ENCODE measurements around the gene USP9X.
"Not testable (repeated sequence)": the region's sequence is repeated elsewhere in the genome, so short reads cannot be mapped to it uniquely, and the experiment has no call there.

Gene USP9X

GRCh38 chrX:41224605-41225004 lies 139.4 kb downstream of the USP9X start:
- no peak for DNase-seq

- no peak for DNase-seq
These were observed 148.7 kb downstream of the USP9X start for GRCh38 chrX:41233988-41234387.

GRCh38 chrX:41234471-41234870 lies 149.2 kb downstream of the USP9X start:
- DNase-seq, result not testable (repeated sequence)

GRCh38 chrX:41234962-41235361 lies 149.7 kb downstream of the USP9X start:
- DNase-seq, result no peak

- no peak for DNase-seq
These were observed 151.4 kb downstream of the USP9X start for GRCh38 chrX:41236629-41237028.

GRCh38 chrX:41240509-41240908 lies 155.3 kb downstream of the USP9X start:
- no peak for DNase-seq

- no peak for DNase-seq
These were observed 156.7 kb downstream of the USP9X start for GRCh38 chrX:41241962-41242361.

GRCh38 chrX:41245641-41246040 lies 160.4 kb downstream of the USP9X start:
- no peak for DNase-seq

- DNase-seq, result no peak
These were observed 165.6 kb downstream of the USP9X start for GRCh38 chrX:41250867-41251266.

GRCh38 chrX:41257801-41258200 lies 172.6 kb downstream of the USP9X start:
- no peak for DNase-seq

- DNase-seq, result no peak
These were observed 173.0 kb downstream of the USP9X start for GRCh38 chrX:41258226-41258625.

- DNase-seq, result no peak
These were observed 173.6 kb downstream of the USP9X start for GRCh38 chrX:41258871-41259270.

- no peak for DNase-seq
These were observed 174.3 kb downstream of the USP9X start for GRCh38 chrX:41259516-41259915.

- DNase-seq, result no peak
These were observed 180.4 kb downstream of the USP9X start for GRCh38 chrX:41265615-41266014.

- no peak for DNase-seq
These were observed 188.4 kb downstream of the USP9X start for GRCh38 chrX:41273638-41274037.

- peak; percentile 88 for DNase-seq
These were observed 190.7 kb downstream of the USP9X start for GRCh38 chrX:41275661-41276609.

GRCh38 chrX:41276661-41277506 lies 191.6 kb downstream of the USP9X start:
- no peak for DNase-seq

GRCh38 chrX:41282307-41282706 lies 197.1 kb downstream of the USP9X start:
- not testable (repeated sequence) for DNase-seq

- not testable (repeated sequence) for DNase-seq
These were observed 200.7 kb downstream of the USP9X start for GRCh38 chrX:41285928-41286327.

All from islet precursor cell (in vitro differentiated cells).